Colonic mucosa (tissue), 4 donors: ENCODE measurements around the gene TMEM202. TPM values are rescaled to one million over a fixed set of nuclear protein-coding genes. Genes with fewer than 3 reads are reported as not detected.

Experiments used
- DNase-seq: peaks from one replicate; pipeline ENCODE4 v3.0.0-alpha.2; 2020
- H3K27ac ChIP-seq: fragments of 200-600 bp; one replicate; pipeline ENCODE4 v1.8.0; 2021
- H3K27me3 ChIP-seq: fragments of 200-600 bp; one replicate; pipeline ENCODE4 v1.8.0; 2021
- H3K36me3 ChIP-seq: fragments of 200-600 bp; one replicate; pipeline ENCODE4 v1.8.0; 2021
- H3K4me1 ChIP-seq: fragments of 200-600 bp; one replicate; pipeline ENCODE4 v1.8.0; 2021; ENCODE audit warnings: mild to moderate bottlenecking
- H3K4me3 ChIP-seq: fragments of 200-600 bp; one replicate; pipeline ENCODE4 v1.8.0; 2021
- H3K9ac ChIP-seq, 2 donors: one replicate each; pipeline ENCODE4 v1.7.0; 2013; ENCODE audit warnings: control low read depth in 2 of 2, low read depth in 2 of 2, low read length in 2 of 2
- H3K9me3 ChIP-seq: fragments of 200-600 bp; one replicate; pipeline ENCODE4 v1.8.0; 2021
- CTCF ChIP-seq: fragments of 200-600 bp; IDR thresholded peaks from one replicate; pipeline ENCODE4 v1.8.0; 2022; ENCODE audit warnings: antibody characterized with exemption, mild to moderate bottlenecking
- intact Hi-C: fragments of 100-400 bp; cut with DNase I; formaldehyde crosslinking; loops from one replicate; pipeline ENCODE4 v1.14.1; 2022
- total RNA-seq, 2 donors: library from RNA; stranded (reverse); fragmentation: NEBNext Ultra II Directional in 1 of 2; extraction: Animal tissue kit (Norgen Biotek cat#: 25700) in 1 of 2; gene quantifications; one replicate each; pipeline ENCODE4 v1.2.1, GENCODE V29; 2021
- donor health status: healthy.
- donor health status: DM: no; HTN: no; CAD: no.
- donor health status: DM: no; HTN: no; CAD: no.

The TMEM202 gene
- total RNA-seq, 2 donors from 2014 or later = not detected

GRCh38 chr15:72361176-72361575 lies 36.9 kb upstream of the TMEM202 start:
- Histone ChIP-seq H3K9ac (no peak overlapping the region), H3K27ac (no peak overlapping the region), H3K36me3 (no peaks in the 10 kb centered on the region), H3K27me3 (no peaks in the 10 kb centered on the region), H3K9me3 (no peaks in the 10 kb centered on the region), H3K4me3 (no peak overlapping the region), H3K4me1 (no peaks in the 10 kb centered on the region)
- intact Hi-C loops = no loop called here
- DNase-seq = no peak
- no peak for TF ChIP-seq CTCF

GRCh38 chr15:72365844-72366243 lies 32.3 kb upstream of the TMEM202 start:
- Histone ChIP-seq H3K27me3 (no peaks in the 10 kb centered on the region), H3K9me3 (no peaks in the 10 kb centered on the region), H3K4me1 (no peaks in the 10 kb centered on the region), H3K36me3 (no peaks in the 10 kb centered on the region), H3K4me3 (no peak overlapping the region), H3K9ac (no peak overlapping the region), H3K27ac (no peak overlapping the region)
- no peak for TF ChIP-seq CTCF
- DNase-seq = no peak
- intact Hi-C loops = no loop called here

GRCh38 chr15:72368325-72368724 lies 29.8 kb upstream of the TMEM202 start:
- Histone ChIP-seq H3K4me3 (no peak overlapping the region), H3K9me3 (no peaks in the 10 kb centered on the region), H3K27me3 (no peaks in the 10 kb centered on the region), H3K9ac (no peak overlapping the region), H3K27ac (no peak overlapping the region), H3K36me3 (no peaks in the 10 kb centered on the region), H3K4me1 (no peaks in the 10 kb centered on the region)
- no peak for TF ChIP-seq CTCF
- DNase-seq = no peak
- intact Hi-C loops = no loop called here

- Histone ChIP-seq H3K27me3 (no peaks in the 10 kb centered on the region), H3K9ac (no peak overlapping the region), H3K4me1 (no peaks in the 10 kb centered on the region), H3K9me3 (no peaks in the 10 kb centered on the region), H3K4me3 (no peak overlapping the region), H3K27ac (no peak overlapping the region), H3K36me3 (no peaks in the 10 kb centered on the region)
- intact Hi-C loops = no loop called here
- DNase-seq = no peak
- TF ChIP-seq CTCF = no peak
Observed at GRCh38 chr15:72368899-72369298, 29.2 kb upstream of the TMEM202 start.

- Histone ChIP-seq H3K9me3 (no peaks in the 10 kb centered on the region), H3K27ac (no peak overlapping the region), H3K4me1 (no peaks in the 10 kb centered on the region), H3K36me3 (no peaks in the 10 kb centered on the region), H3K27me3 (no peaks in the 10 kb centered on the region), H3K4me3 (no peak overlapping the region), H3K9ac (no peak overlapping the region)
- no peak for TF ChIP-seq CTCF
- intact Hi-C loops = no loop called here
- DNase-seq = no peak
Observed at GRCh38 chr15:72369964-72370363, 28.1 kb upstream of the TMEM202 start.

GRCh38 chr15:72372361-72372760 lies 25.7 kb upstream of the TMEM202 start:
- no peak for TF ChIP-seq CTCF
- no peaks in the 10 kb centered on the region for H3K9me3 ChIP-seq
- no peak overlapping the region for H3K4me3 ChIP-seq
- H3K4me1 ChIP-seq = peaks cover 7% of the 10 kb centered on the region
- no peaks in the 10 kb centered on the region for H3K27me3 ChIP-seq
- H3K36me3 ChIP-seq = no peaks in the 10 kb centered on the region
- no peak overlapping the region for H3K27ac ChIP-seq
- intact Hi-C loops = no loop called here
- DNase-seq = no peak
- H3K9ac ChIP-seq = no peak overlapping the region
